RWPE2 (cell line): ENCODE results near the gene CLEC4C.
"Not testable (repeated sequence)": the region's sequence is repeated elsewhere in the genome, so short reads cannot be mapped to it uniquely, and the experiment has no call there.

ENCODE experiments used
- ATAC-seq: fragments of 200-7000 bp; cut with Tn5 transposase; 3 replicates; pipeline ENCODE4 v1.9.1; 2021; ENCODE audit warnings: low read depth
- DNase-seq: peaks from one replicate; pipeline ENCODE4 v3.0.0-alpha.2; 2020; ENCODE audit warnings: low spot score
- H3K27ac ChIP-seq: fragments of 450-650 bp; 2 replicates; pipeline ENCODE4 v1.5.1; 2017; ENCODE audit warnings: mild to moderate bottlenecking; ENCODE audit not compliant: poor library complexity, severe bottlenecking
- H3K27me3 ChIP-seq: fragments of 250-450 bp; sonication (Bioruptor Pico); 2 replicates; pipeline ENCODE4 v1.5.1; 2021; ENCODE audit warnings: mild to moderate bottlenecking, moderate library complexity; ENCODE audit not compliant: insufficient read depth, poor library complexity, severe bottlenecking
- H3K36me3 ChIP-seq: fragments of 250-450 bp; sonication (Bioruptor Pico); 2 replicates; pipeline ENCODE4 v1.5.1; 2020; ENCODE audit warnings: low read depth, mild to moderate bottlenecking, moderate library complexity
- H3K4me1 ChIP-seq: fragments of 250-450 bp; sonication (Bioruptor Pico); 2 replicates; pipeline ENCODE4 v1.5.1; 2021; ENCODE audit warnings: mild to moderate bottlenecking, moderate library complexity; ENCODE audit not compliant: insufficient read depth, poor library complexity, severe bottlenecking
- H3K4me3 ChIP-seq: fragments of 250-450 bp; sonication (Bioruptor Pico); 2 replicates; pipeline ENCODE4 v1.5.1; 2021; ENCODE audit warnings: mild to moderate bottlenecking, moderate library complexity; ENCODE audit not compliant: severe bottlenecking
- H3K9me3 ChIP-seq: fragments of 250-450 bp; sonication (Bioruptor Pico); 2 replicates; pipeline ENCODE4 v1.5.1; 2021; ENCODE audit warnings: mild to moderate bottlenecking, moderate library complexity; ENCODE audit not compliant: severe bottlenecking
- TF ChIP-seq, protein P1 (sequence below): fragments of 450-650 bp; IDR thresholded peaks from one replicate; pipeline ENCODE4 v1.5.1; 2017; ENCODE audit warnings: mild to moderate bottlenecking, moderate library complexity; ENCODE audit not compliant: poor library complexity, severe bottlenecking

Gene CLEC4C, protein sequence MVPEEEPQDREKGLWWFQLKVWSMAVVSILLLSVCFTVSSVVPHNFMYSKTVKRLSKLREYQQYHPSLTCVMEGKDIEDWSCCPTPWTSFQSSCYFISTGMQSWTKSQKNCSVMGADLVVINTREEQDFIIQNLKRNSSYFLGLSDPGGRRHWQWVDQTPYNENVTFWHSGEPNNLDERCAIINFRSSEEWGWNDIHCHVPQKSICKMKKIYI

GRCh38 chr12:7747246-7747645 lies at the start of gene CLEC4C:
Gene CLEC4C (minus strand): TSS chr12:7747375. CDS start chr12:7747348, 27 bp downstream.
- ATAC-seq: no peak
- DNase-seq: no peak
- TF ChIP-seq, protein P1, sequence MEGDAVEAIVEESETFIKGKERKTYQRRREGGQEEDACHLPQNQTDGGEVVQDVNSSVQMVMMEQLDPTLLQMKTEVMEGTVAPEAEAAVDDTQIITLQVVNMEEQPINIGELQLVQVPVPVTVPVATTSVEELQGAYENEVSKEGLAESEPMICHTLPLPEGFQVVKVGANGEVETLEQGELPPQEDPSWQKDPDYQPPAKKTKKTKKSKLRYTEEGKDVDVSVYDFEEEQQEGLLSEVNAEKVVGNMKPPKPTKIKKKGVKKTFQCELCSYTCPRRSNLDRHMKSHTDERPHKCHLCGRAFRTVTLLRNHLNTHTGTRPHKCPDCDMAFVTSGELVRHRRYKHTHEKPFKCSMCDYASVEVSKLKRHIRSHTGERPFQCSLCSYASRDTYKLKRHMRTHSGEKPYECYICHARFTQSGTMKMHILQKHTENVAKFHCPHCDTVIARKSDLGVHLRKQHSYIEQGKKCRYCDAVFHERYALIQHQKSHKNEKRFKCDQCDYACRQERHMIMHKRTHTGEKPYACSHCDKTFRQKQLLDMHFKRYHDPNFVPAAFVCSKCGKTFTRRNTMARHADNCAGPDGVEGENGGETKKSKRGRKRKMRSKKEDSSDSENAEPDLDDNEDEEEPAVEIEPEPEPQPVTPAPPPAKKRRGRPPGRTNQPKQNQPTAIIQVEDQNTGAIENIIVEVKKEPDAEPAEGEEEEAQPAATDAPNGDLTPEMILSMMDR: no peak
- Histone ChIP-seq H3K27me3 (no peaks in the 10 kb centered on the region), H3K9me3 (no peaks in the 10 kb centered on the region), H3K4me1 (no peaks in the 10 kb centered on the region), H3K36me3 (no peaks in the 10 kb centered on the region), H3K27ac (no peak within 1 kb of the TSS), H3K4me3 (no peak within 1 kb of the TSS)

DNA sequence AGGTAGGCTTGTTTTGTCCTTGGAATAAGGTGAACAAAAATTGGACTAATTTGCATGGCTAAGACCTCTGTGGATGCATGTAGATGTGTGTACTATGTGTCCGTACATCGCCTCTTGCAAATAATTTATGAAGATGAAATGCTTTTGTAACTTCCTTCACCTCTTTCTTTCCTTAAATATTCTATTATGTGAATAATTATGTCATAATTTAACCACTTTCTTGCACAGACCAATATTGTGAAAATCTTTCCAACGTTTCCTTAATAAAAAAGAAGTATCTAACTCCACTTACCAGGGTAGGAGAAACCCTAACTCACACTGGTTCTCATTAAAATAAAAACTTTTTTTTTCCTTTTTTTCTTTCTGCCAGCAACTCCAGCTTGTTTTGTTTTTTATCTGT lies 46.0 kb upstream of the CLEC4C start:
- no peak for ATAC-seq
- no peak overlapping the region for H3K27ac ChIP-seq
- no peaks in the 10 kb centered on the region for H3K4me1 ChIP-seq
- H3K4me3 ChIP-seq: no peak overlapping the region
- DNase-seq: no peak
- no peaks in the 10 kb centered on the region for H3K36me3 ChIP-seq
- no peaks in the 10 kb centered on the region for H3K27me3 ChIP-seq
- TF ChIP-seq, protein P1: no peak
- H3K9me3 ChIP-seq: no peaks in the 10 kb centered on the region

GRCh38 chr12:7788884-7789528 lies 41.8 kb upstream of the CLEC4C start, which contains the start of gene NANOG:
Gene NANOG (plus strand): TSS chr12:7789402. CDS start chr12:7789615, 213 bp downstream.
- not testable (repeated sequence) for ATAC-seq, H3K4me1 ChIP-seq, H3K27me3 ChIP-seq, DNase-seq, H3K36me3 ChIP-seq, H3K4me3 ChIP-seq, H3K9me3 ChIP-seq, H3K27ac ChIP-seq

GRCh38 chr12:7788294-7788660 lies 41.1 kb upstream of the CLEC4C start:
- DNase-seq: no peak
- H3K36me3 ChIP-seq: no peaks in the 10 kb centered on the region
- no peaks in the 10 kb centered on the region for H3K4me1 ChIP-seq
- H3K27ac ChIP-seq: no peak overlapping the region
- no peaks in the 10 kb centered on the region for H3K27me3 ChIP-seq
- TF ChIP-seq, protein P1: no peak
- no peak overlapping the region for H3K4me3 ChIP-seq
- H3K9me3 ChIP-seq: no peaks in the 10 kb centered on the region
- no peak for ATAC-seq

GRCh38 chr12:7787574-7788293 lies 40.6 kb upstream of the CLEC4C start:
- H3K27me3 ChIP-seq: no peaks in the 10 kb centered on the region
- TF ChIP-seq, protein P1: no peak
- no peak overlapping the region for H3K4me3 ChIP-seq
- no peak overlapping the region for H3K27ac ChIP-seq
- no peaks in the 10 kb centered on the region for H3K9me3 ChIP-seq
- ATAC-seq (no peak), DNase-seq (no peak)
- H3K4me1 ChIP-seq: no peaks in the 10 kb centered on the region
- H3K36me3 ChIP-seq: no peaks in the 10 kb centered on the region
